GM15510 (cell line): ENCODE data around the gene SYT13.

ENCODE experiments used
- POLR2A ChIP-seq: IDR thresholded peaks from 3 replicates; pipeline ENCODE4 v1.6.1; 2011; ENCODE audit warnings: borderline replicate concordance; ENCODE audit not compliant: insufficient read length; ENCODE audit errors: extremely low read depth

The SYT13 gene

DNA sequence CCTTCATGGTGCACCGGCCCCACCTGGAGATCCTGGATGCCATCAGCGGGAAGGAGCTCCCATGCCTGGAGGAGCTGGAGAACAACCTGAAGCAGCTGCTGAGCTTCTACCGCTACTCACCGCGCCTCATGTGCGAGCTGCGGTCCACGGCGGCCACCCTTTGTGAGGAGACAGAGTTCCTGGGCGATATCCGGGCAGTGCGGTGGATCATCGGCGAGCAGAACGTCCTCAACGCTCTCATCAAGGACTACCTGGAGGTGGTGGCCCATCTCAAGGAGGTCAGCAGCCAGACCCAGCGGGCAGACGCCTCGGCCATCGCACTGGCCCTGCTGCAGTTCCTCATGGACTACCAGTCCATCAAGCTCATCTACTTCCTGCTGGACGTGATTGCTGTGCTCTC lies 59.2 kb downstream of the SYT13 start:
- TF ChIP-seq POLR2A, result no peak

DNA sequence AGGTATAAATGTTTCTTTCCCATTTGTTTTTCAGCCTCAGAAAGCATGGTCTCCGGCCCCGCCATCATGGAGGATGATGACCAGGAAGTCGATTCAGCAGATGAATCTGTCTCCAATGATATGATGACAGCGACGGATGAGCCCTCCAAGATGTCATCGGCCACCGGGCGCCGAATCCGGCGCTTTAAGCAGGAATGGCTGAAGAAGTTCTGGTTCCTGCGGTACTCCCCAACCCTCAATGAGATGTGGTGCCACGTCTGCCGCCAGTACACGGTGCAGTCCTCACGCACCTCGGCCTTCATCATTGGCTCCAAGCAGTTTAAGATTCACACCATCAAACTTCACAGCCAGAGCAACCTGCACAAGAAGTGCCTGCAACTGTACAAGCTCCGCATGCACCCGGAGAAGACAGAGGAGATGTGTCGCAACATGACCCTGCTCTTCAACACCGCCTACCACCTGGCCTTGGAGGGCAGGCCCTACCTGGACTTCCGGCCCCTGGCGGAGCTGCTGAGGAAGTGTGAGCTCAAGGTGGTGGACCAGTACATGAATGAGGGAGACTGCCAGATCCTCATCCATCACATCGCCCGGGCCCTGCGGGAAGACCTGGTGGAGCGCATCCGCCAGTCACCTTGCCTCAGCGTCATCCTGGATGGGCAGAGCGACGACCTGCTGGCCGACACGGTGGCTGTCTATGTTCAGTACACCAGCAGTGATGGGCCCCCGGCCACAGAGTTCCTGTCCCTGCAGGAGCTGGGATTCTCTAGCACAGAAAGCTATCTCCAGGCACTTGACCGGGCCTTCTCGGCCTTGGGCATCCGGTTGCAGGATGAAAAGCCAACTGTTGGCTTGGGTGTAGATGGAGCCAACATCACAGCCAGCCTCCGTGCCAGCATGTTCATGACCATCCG lies 59.9 kb downstream of the SYT13 start:
- no peak for TF ChIP-seq POLR2A

GRCh38 chr11:45225277-45225676 lies 60.9 kb downstream of the SYT13 start:
- no peak for TF ChIP-seq POLR2A

DNA sequence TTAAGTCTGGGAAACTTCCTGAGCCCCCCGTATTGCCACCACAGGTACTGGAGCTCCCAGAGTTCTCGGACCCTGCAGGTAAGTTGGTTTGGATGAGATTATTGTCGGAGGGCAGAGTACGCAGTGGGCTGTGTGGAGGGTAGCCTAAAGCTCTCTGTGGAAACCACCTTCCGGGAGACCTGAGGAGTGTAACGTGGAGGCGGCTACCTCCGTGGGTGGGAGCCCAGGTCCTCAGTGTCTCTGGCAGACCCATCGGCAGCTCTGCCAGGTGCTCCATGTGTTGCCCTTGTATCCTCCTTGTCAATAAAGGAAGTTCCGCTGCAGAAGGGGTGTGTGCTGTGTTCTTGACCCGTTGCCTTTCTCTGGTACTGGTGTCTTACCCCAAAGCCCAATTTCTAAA lies 61.4 kb downstream of the SYT13 start:
- TF ChIP-seq POLR2A, result no peak

GRCh38 chr11:45223496-45223895 lies 62.6 kb downstream of the SYT13 start:
- no peak for TF ChIP-seq POLR2A

DNA sequence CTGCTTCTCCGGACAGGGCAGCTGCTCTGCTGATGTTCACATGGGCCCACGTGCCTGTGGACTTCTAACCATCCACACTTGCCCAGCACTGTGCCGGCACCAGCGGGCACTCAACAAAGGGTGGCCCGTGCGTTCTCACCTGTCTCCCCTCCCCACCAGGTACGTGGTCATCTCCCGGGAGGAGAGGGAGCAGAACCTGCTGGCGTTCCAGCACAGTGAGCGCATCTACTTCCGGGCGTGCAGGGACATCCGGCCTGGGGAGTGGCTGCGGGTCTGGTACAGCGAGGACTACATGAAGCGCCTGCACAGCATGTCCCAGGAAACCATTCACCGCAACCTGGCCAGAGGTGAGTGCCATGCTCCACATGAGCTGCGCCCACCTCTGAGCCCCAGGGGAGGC lies 66.7 kb downstream of the SYT13 start:
- TF ChIP-seq POLR2A, result no peak

GRCh38 chr11:45218705-45219104 lies 67.4 kb downstream of the SYT13 start:
- TF ChIP-seq POLR2A, result no peak

- TF ChIP-seq POLR2A, result no peak
Observed at GRCh38 chr11:45217991-45218390, 68.2 kb downstream of the SYT13 start.

DNA sequence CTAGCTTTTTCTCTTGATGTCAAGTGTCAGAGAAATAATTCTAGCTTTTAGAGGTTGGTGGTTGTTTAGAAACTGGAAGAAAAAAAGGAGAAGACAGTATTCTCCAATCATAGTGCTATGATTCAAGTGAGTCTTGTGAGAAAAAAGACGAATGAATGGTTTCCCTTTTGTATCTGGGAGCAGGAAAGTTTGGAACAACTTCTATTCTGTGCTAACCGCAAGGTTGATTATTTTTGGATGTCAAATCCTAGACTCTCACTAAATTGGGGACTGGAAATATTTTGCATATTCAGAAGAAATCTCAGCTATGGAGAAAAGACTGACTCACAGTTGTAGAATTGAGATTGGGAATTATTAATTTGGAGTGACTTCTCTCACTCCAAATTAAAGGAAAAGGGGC lies 69.2 kb downstream of the SYT13 start:
- no peak for TF ChIP-seq POLR2A

DNA sequence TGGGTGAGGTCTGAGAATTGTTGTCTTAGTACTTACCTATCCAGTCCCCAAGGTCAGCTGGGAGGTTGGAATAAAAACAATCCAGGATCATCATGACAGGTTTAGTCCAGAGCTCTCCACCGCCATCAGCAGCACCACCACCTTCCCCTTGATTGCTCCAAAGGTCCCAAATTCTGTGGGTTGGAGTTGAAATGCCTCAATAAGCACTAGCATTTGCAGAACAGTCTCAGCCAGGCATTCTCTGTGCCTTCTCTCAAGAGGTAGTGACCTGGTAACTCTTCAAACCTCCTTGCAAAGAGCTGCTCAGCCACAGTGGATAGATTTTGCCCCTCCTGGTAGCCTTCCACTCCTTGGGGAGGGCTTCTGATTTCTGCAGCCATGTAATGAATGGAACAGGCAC lies 70.1 kb downstream of the SYT13 start:
- TF ChIP-seq POLR2A, result no peak

DNA sequence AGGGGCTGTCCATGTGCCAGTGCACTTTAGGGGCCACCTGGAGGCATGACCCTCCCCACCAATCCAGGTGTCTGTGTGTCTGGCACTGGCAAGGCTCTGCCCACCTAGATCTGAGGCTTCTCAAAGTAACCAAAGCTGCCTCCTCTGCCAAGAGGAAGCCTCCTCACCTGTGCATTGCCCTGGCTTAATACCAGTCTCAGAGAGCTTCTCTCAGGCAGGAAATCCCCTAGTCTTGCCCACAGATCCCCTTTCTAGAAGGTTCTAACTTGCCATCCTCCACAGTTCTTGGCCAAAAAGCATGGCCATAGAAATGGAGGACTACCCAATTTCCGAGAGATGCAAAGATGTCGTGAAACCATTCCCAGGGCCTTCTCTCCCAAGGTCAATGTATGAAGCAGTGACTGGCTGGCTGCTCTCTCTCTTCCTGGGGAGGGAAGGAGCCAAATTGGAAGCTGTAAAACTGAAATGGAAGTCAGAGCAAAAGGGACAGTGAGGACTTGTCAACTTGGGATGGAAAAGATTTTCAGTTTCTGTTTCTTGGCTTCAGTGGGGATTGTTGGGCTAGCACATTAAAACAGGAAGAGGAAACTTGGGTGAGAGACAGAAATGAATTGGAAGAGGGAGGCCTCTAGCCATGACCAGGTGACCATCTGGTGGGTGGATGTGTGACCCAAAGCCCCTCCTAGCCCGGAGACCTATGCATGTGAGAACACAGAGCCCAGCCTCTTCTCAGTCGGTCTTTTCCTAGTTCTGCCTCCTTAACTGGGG lies 70.9 kb downstream of the SYT13 start:
- no peak for TF ChIP-seq POLR2A

DNA sequence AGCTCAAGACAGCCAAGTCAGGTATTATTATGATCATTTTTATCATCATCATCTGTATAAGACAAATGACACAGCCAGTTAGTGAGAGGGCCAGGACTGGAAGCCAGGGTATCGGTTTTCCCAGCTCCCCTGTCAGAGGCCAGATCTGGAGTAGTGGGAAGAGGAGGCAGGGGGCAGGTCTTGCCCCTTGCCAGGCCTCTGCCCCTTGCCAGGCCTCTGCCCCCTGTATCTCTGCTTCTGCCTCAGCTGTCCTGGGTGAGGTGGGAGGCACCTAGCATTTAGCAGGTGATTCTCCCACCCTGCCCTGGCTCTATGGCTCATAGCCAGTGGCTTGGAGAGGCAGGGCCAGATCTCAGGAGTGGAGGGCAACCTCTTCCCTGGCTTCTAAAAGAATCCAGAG lies 72.4 kb downstream of the SYT13 start:
- TF ChIP-seq POLR2A, result no peak

- no peak for TF ChIP-seq POLR2A
Observed at GRCh38 chr11:45213316-45213665, 72.8 kb downstream of the SYT13 start.

DNA sequence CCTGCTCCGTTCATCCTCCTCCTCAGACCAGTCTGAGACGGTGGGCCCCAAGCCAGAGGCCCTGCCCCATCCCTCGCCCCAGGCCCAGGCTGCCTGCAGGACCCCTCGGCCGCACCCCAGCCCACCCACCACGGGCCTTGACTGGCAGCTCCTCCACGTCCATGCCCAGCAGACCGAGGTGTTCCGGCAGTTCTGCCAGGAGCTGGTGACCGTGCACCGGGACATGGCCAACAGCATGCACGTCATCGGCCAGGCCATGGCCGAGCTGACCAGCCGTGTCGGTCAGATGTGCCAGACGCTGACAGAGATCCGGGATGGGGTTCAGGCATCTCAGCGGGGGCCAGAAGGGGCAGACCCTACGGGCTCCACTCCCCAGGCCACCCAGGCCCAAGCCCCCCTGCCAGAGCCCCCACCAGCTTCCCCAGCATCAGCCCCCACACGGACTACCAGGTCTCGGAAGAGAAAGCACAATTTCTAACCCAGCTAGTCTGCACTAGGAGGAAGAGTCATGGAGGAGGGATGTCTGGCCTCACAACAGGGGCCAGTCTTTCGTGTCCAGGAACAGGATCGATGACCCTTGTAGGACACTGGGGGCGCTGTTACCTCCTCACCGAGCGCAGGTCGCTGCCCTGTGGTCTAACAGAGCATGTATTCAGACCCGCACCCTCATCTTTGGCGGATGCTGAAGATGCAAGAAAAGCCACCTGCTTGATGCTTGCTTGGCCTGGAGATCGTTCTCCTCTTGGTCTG lies 73.4 kb downstream of the SYT13 start:
- TF ChIP-seq POLR2A, result no peak

GRCh38 chr11:45211732-45212131 lies 74.4 kb downstream of the SYT13 start:
- no peak for TF ChIP-seq POLR2A
